Mammary epithelial cell (primary cell): Measurements from ENCODE around the gene SC5D.

Source experiments
- EZH2 ChIP-seq: IDR thresholded peaks from 2 replicates; pipeline ENCODE4 v1.6.1; 2012; ENCODE audit warnings: low read length, inconsistent platforms, borderline replicate concordance
- TF ChIP-seq, protein P1 (sequence below), 2 donors: IDR thresholded peaks in 1 of 2; conservative IDR thresholded peaks in 1 of 2; 2 replicates each; pipeline ENCODE4 v1.5.1; 2011 to 2012; ENCODE audit warnings: inconsistent platforms in 2 of 2, low read length in 2 of 2, mild to moderate bottlenecking in 2 of 2, control low read depth in 1 of 2, low read depth in 1 of 2; ENCODE audit not compliant: insufficient read depth in 1 of 2; ENCODE audit errors: extremely low read depth in 1 of 2

- no peak for TF ChIP-seq EZH2
- TF ChIP-seq, protein P1, sequence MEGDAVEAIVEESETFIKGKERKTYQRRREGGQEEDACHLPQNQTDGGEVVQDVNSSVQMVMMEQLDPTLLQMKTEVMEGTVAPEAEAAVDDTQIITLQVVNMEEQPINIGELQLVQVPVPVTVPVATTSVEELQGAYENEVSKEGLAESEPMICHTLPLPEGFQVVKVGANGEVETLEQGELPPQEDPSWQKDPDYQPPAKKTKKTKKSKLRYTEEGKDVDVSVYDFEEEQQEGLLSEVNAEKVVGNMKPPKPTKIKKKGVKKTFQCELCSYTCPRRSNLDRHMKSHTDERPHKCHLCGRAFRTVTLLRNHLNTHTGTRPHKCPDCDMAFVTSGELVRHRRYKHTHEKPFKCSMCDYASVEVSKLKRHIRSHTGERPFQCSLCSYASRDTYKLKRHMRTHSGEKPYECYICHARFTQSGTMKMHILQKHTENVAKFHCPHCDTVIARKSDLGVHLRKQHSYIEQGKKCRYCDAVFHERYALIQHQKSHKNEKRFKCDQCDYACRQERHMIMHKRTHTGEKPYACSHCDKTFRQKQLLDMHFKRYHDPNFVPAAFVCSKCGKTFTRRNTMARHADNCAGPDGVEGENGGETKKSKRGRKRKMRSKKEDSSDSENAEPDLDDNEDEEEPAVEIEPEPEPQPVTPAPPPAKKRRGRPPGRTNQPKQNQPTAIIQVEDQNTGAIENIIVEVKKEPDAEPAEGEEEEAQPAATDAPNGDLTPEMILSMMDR (conservative IDR thresholded peaks at IDR 0.05 in 1 of 2, IDR thresholded peaks at IDR 0.05 in 1 of 2; ENCODE audit: extremely low read depth in 1 of 2, insufficient read depth in 1 of 2, low read depth in 1 of 2, low read length in 2 of 2), result no peak
Observed at GRCh38 chr11:121248496-121248895, 44.1 kb upstream of the SC5D start.
